Measurements from ENCODE around the gene RELT. TPM values are rescaled to one million over a fixed set of nuclear protein-coding genes. Genes with fewer than 3 reads are reported as not detected.

Gene RELT
- total RNA-seq, 1 experiment from 2014 or later, result 11.7 TPM

DNA sequence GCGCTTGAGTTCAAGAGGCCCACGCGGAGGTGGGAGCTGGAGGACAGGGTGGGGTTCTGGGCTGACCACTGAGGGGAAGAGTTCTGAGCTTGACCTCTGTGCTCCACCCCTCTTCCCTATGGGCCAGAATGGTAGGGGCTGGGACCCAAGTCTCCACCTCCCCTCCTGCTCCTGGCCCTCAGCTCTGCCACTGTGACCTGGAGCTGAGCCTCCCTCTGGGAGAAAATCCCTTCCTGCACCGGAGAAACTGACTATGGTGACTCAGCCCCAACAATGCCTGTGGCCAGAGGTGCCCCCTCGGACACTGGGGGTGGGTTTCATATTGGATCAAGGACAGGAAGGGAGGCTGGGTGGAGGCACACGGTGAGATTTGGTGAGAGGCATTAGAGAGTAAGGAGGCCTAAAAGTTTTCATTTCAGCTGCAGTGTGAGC lies 23.0 kb downstream of the RELT start:
- H3K9me3 Mint-ChIP-seq (ENCODE audit: unreplicated experiment), result no peaks in the 10 kb centered on the region
- Histone ChIP-seq H3K27me3 (replicated peaks; ENCODE audit: control insufficient read depth, insufficient read depth, low read length) (no peaks in the 10 kb centered on the region), H3K36me3 (ENCODE audit: control insufficient read depth, insufficient read depth, low read length) (no peaks in the 10 kb centered on the region), H3K9me3 (no peaks in the 10 kb centered on the region), H3K4me1 (no peaks in the 10 kb centered on the region), H3K4me3 (ENCODE audit: low read depth, low read length) (no peak overlapping the region)
- H3K4me1 Mint-ChIP-seq (ENCODE audit: low read depth, unreplicated experiment), result no peaks in the 10 kb centered on the region
- TF ChIP-seq CTCF (IDR thresholded peaks at IDR 0.05; ENCODE audit: insufficient read depth in 1 of 2, low read depth in 1 of 2, low read length in 1 of 2, severe bottlenecking in 1 of 2, unreplicated experiment in 1 of 2), result no peak
- H3K27ac Mint-ChIP-seq (ENCODE audit: unreplicated experiment), result no peak overlapping the region
- H3K4me3 Mint-ChIP-seq (ENCODE audit: unreplicated experiment), result no peak overlapping the region
- H3K27me3 Mint-ChIP-seq (ENCODE audit: insufficient read depth, unreplicated experiment), result no peaks in the 10 kb centered on the region
- intact Hi-C loops (cut with micrococcal nuclease; ENCODE audit: unreplicated experiment), result no loop called here
- peaks cover 36% of the 10 kb centered on the region for H3K36me3 Mint-ChIP-seq (ENCODE audit: insufficient read depth, unreplicated experiment)
- CTCF ChIA-PET, result interaction anchor here (0.8 to 1.4 kb wide), 3 partner anchors 15 to 92 kb away, joined by 4 to 6 read pairs (median 5); no protein-coding TSS in a partner anchor
- POLR2A ChIA-PET, result no interaction called here
- no TSS peak for BruUV-seq (replicated peaks)
- DNase-seq, result no peak

GRCh38 chr11:73399636-73400035 lies 23.4 kb downstream of the RELT start:
- no peaks in the 10 kb centered on the region for H3K36me3 ChIP-seq (ENCODE audit: control insufficient read depth, insufficient read depth, low read length)
- H3K4me1 ChIP-seq, result no peaks in the 10 kb centered on the region
- POLR2A ChIA-PET, result no interaction called here
- intact Hi-C loops (cut with micrococcal nuclease; ENCODE audit: unreplicated experiment), result loop anchor here (10.0 kb wide), 1 partner anchor 195 kb away; the partner anchor contains the start of gene FAM168A
- Mint-ChIP-seq H3K9me3 (ENCODE audit: unreplicated experiment) (no peaks in the 10 kb centered on the region), H3K36me3 (ENCODE audit: insufficient read depth, unreplicated experiment) (peaks cover 36% of the 10 kb centered on the region), H3K4me1 (ENCODE audit: low read depth, unreplicated experiment) (no peaks in the 10 kb centered on the region), H3K4me3 (ENCODE audit: unreplicated experiment) (no peak overlapping the region), H3K27me3 (ENCODE audit: insufficient read depth, unreplicated experiment) (no peaks in the 10 kb centered on the region), H3K27ac (ENCODE audit: unreplicated experiment) (no peak overlapping the region)
- H3K4me3 ChIP-seq (ENCODE audit: low read depth, low read length), result no peak overlapping the region
- BruUV-seq (replicated peaks), result no TSS peak
- CTCF ChIA-PET, result interaction anchor here (0.8 to 1.3 kb wide), 2 partner anchors 15 to 92 kb away, joined by 4 to 5 read pairs; no protein-coding TSS in a partner anchor
- no peaks in the 10 kb centered on the region for H3K27me3 ChIP-seq (replicated peaks; ENCODE audit: control insufficient read depth, insufficient read depth, low read length)
- no peak for DNase-seq
- H3K9me3 ChIP-seq, result no peaks in the 10 kb centered on the region
- no peak for TF ChIP-seq CTCF (IDR thresholded peaks at IDR 0.05; ENCODE audit: insufficient read depth in 1 of 2, low read depth in 1 of 2, low read length in 1 of 2, severe bottlenecking in 1 of 2, unreplicated experiment in 1 of 2)

DNA sequence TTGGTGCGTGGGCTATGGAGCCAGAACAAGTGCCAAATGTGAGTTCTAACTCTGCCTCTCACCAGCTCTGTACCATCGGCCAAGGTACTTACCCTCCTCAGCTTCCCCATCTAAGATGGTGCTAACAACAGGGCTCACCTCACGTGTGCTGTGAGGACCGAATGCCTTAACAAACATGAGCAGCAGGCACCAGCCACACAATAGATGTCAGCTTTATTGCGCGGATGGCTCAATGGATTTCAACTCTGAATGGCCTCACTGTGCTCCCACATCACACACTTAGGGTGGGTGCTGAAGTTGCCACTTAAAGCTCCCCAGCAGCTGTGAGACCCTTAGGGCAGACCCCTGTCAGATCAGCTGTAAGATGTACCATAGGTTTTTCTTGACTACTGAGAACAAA lies 24.1 kb downstream of the RELT start:
- no peaks in the 10 kb centered on the region for H3K9me3 ChIP-seq
- BruUV-seq (replicated peaks), result no TSS peak
- TF ChIP-seq CTCF (IDR thresholded peaks at IDR 0.05; ENCODE audit: insufficient read depth in 1 of 2, low read depth in 1 of 2, low read length in 1 of 2, severe bottlenecking in 1 of 2, unreplicated experiment in 1 of 2), result no peak
- ChIA-PET CTCF (interaction anchor here (1.3 kb wide), 1 partner anchor 93 kb away, joined by 5 read pairs; no protein-coding TSS in a partner anchor), POLR2A (no interaction called here)
- intact Hi-C loops (cut with micrococcal nuclease; ENCODE audit: unreplicated experiment), result loop anchor here (10.0 kb wide), 1 partner anchor 195 kb away; the partner anchor contains the start of gene FAM168A
- no peak for DNase-seq
- no peak overlapping the region for H3K4me3 Mint-ChIP-seq (ENCODE audit: unreplicated experiment)
- no peaks in the 10 kb centered on the region for H3K27me3 Mint-ChIP-seq (ENCODE audit: insufficient read depth, unreplicated experiment)
- H3K27me3 ChIP-seq (replicated peaks; ENCODE audit: control insufficient read depth, insufficient read depth, low read length), result no peaks in the 10 kb centered on the region
- no peaks in the 10 kb centered on the region for H3K4me1 Mint-ChIP-seq (ENCODE audit: low read depth, unreplicated experiment)
- no peak overlapping the region for H3K27ac Mint-ChIP-seq (ENCODE audit: unreplicated experiment)
- no peak overlapping the region for H3K4me3 ChIP-seq (ENCODE audit: low read depth, low read length)
- H3K36me3 ChIP-seq (ENCODE audit: control insufficient read depth, insufficient read depth, low read length), result no peaks in the 10 kb centered on the region
- no peaks in the 10 kb centered on the region for H3K9me3 Mint-ChIP-seq (ENCODE audit: unreplicated experiment)
- peaks cover 36% of the 10 kb centered on the region for H3K36me3 Mint-ChIP-seq (ENCODE audit: insufficient read depth, unreplicated experiment)
- no peaks in the 10 kb centered on the region for H3K4me1 ChIP-seq
